HG02571 (cell line): Measurements from ENCODE around the gene SNX4.
"Not testable (repeated sequence)": the region's sequence is repeated elsewhere in the genome, so short reads cannot be mapped to it uniquely, and the experiment has no call there.

ENCODE experiments used
- ATAC-seq: cut with Tn5 transposase; IDR thresholded peaks from one replicate; pipeline ENCODE4 v1.9.1; 2021; ENCODE audit warnings: mild to moderate bottlenecking, moderate library complexity; ENCODE audit not compliant: unreplicated experiment

The SNX4 gene

GRCh38 chr3:125519678-125520562, at the start of gene SNX4:
SNX4 (minus strand) TSS chr3:125520202; CDS start chr3:125520172, 30 bp downstream.
- peak; percentile 81 for ATAC-seq

GRCh38 chr3:125556314-125556713, 36.3 kb upstream of the SNX4 start:
- ATAC-seq = no peak

DNA sequence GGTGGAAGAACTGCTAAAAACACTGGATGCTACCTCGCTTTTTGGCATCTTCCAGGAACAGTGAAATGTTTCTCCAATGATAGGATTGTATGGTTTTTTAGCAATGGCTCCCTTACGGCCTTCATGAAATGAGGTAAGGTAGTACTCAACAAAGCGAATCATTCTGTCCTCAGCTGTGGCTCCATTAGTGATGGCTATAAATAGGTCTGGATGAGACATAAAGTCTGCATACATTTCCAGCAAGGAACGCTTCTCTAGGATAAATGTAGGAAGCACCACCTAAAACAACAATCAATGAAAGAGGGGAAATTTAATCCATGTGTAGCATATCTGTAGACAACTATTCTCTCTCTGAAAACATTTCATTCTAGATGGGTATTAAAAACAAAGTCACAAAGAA, 32.4 kb upstream of the SNX4 start:
- ATAC-seq = no peak

- ATAC-seq = no peak
Observed at GRCh38 chr3:125528920-125529319, 8.9 kb upstream of the SNX4 start.

GRCh38 chr3:125525153-125525552, 5.2 kb upstream of the SNX4 start:
- ATAC-seq = no peak

DNA sequence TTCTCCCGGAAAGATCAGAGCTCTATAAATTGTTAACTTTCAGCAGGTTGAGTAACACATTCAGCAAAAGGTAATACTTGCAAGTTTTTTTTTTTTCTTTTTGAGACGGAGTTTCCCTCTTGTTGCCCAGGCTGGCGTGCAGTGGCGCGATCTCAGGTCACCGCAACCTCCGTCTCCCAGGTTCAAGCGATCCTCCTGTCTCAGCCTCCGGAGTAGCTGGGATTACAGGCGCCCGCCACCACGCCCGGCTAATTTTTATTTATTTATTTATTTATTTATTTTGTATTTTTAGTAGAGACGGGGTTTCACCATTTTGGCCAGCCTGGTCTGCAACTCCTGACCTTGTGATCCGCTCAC, 539 bp upstream of the SNX4 start:
- ATAC-seq = not testable (repeated sequence)

GRCh38 chr3:125515421-125515820, 4.6 kb downstream of the SNX4 start:
- no peak for ATAC-seq

- ATAC-seq = no peak
Observed at GRCh38 chr3:125513490-125514115, 6.4 kb downstream of the SNX4 start.

DNA sequence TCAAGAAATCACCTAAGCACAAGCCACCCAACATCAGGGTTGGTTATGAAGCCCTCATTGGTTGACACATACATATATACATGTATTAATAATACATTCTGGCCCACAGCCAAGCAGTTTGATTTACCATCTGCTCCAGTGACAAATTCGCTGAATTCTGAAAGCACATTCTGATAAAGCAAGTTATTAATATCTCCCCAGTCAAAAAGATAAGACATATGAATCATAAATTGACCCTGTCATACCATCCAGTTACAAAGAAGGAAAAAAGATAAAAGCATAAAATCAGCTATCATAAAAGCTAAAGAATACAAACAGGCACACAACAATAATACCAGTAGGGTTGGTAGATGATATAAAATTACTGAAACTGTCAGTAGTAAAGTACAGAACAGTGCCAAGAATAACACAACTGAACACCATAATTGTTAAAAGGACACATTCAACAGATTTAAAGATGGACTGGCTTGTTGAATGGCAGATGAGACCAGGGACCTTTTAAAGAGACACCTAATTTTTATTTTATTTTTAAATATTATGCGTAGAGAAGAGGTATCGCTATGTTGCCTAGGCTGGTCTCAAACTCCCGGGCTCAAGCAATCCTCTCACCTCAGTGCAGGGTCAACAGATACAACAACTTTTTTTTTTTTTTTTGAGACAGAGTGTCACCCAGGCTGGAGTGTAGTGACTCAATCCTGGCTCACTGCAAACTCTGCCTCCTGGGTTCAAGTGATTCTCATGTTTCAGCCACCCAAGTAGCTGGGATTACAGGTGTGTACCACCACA, 7.7 kb downstream of the SNX4 start:
- ATAC-seq = no peak

GRCh38 chr3:125511420-125512118, 8.4 kb downstream of the SNX4 start:
- no peak for ATAC-seq

DNA sequence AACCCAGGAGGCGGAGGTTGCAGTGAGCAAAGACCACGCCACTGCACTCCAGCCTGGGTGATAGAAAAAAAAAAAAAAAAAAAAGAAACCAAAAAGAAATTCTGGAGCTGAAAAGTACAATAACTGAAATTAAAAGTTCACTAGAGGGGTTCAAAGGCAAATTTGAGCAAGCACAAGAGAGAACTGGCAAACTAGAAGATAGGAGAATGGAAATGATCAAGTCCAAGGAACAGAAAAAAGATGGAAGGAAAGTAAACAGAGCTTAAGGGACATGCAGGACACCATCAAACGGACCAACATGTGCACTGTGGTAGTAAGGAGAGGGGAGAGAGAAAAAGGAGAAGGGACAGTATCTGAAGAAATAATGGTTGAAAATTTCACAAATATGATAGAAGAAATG, 12.9 kb downstream of the SNX4 start:
- no peak for ATAC-seq

- no peak for ATAC-seq
Observed at GRCh38 chr3:125498630-125499029, 21.4 kb downstream of the SNX4 start.

DNA sequence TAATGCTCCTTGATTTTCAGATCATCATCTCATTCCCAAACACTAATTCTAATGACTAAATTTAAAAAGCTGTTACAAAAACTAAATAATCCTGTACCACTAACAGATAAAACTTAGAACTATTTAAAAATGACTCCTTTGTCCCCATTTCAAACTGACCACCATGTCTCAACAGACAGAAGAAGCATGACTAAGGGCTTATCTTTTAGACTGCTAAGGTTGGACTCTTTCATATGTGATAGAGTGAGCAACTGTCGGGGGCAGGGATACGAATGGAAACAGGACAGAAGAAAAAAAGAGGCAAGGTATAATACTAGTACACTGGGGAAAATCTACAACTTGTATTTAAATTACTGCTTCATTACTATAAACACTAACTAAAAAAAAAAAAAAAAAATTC, 23.3 kb downstream of the SNX4 start:
- ATAC-seq = no peak

GRCh38 chr3:125482406-125482805, 37.6 kb downstream of the SNX4 start:
- ATAC-seq = no peak

GRCh38 chr3:125481786-125482185, 38.2 kb downstream of the SNX4 start:
- no peak for ATAC-seq

DNA sequence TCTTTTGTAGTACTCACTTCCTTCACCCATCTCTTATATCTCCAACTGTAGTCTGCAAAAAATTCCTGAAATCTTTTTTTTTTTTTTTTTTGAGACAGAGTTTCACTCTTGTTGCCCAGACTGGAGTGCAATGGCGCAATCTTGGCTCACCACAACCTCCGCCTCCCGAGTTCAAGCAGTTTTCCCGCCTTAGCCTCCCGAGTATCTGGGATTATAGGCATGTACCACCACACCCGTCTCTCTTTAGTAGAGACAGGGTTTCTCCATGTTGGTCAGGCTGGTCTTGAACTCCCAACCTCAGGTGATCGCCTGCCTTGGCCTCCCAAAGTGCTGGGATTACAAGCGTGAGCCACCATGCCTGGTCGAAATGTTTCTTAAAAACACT, 38.6 kb downstream of the SNX4 start:
- not testable (repeated sequence) for ATAC-seq

- ATAC-seq = no peak
Observed at GRCh38 chr3:125480656-125481374, 39.2 kb downstream of the SNX4 start.

DNA sequence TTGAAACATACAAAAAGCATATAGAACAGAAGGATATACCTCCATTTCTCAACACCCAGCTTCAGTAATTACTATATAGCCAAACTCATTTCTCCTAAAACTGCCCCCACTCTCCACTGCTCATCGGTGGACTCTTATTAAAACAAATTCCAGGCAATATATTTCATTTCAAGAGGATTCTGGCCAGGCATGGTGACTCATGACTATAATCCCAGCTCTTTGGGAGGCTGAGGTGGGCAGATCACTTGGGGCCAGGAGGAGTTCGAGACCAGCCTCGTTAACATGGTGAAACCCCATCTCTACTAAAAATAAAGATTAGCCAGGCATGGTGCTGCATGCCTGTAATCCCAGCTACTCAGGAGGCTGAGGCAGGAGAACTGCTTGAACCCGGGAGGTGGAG, 40.9 kb downstream of the SNX4 start:
- no peak for ATAC-seq

DNA sequence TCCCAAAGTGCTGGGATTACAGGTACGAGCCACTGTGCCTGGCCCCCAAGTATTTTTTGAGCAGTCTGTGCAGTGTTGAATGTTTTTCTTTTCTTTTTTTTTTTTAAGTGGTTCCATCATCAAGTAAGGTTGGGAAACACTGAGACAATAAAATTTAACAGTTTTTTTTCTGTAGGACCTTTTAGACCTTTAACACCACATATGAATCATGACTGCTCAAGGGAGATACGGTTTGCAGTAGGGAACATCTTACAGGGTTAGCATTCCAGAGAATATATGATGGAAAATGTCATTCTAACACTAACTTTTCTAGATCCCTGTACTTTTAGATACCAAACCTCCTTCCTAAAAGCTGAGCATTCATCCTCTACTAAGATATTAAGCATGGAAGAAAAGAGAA, 41.7 kb downstream of the SNX4 start:
- ATAC-seq = no peak

DNA sequence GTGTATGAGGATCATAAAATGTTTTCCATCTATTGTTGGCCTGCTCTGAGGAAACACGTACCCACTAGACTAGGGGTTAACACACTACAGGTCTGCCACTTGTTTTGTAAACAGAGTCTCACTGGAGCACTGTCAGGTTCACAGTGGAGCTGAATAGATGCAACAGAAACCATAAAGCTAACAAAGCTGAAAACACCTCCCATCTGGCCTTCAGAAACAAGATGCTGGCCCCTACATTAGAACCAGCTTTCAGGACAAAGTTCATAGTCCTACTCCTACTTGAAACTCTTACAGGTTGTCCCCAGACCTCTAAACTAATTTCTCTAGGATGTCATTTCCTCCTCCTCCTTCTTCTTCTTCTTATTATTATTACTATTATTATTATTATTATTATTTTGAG, 42.3 kb downstream of the SNX4 start:
- no peak for ATAC-seq
